A549 treated with Hydrocortisone at 1 μM for 4 hours (cell line): ENCODE results near the gene KCNIP3. TPM values are rescaled to one million over a fixed set of nuclear protein-coding genes. Genes with fewer than 3 reads are reported as not detected.

Experiments used
- total RNA-seq: library from RNA; stranded (reverse); fragments of 200-300 nt; extraction: Qiagen RNA extraction; gene quantifications from 5 replicates; pipeline ENCODE4 v1.2.3, GENCODE V29; 2022

Gene KCNIP3
- total RNA-seq, result 1.3 to 2.3 TPM (median 1.7 TPM) in 5 replicates

DNA sequence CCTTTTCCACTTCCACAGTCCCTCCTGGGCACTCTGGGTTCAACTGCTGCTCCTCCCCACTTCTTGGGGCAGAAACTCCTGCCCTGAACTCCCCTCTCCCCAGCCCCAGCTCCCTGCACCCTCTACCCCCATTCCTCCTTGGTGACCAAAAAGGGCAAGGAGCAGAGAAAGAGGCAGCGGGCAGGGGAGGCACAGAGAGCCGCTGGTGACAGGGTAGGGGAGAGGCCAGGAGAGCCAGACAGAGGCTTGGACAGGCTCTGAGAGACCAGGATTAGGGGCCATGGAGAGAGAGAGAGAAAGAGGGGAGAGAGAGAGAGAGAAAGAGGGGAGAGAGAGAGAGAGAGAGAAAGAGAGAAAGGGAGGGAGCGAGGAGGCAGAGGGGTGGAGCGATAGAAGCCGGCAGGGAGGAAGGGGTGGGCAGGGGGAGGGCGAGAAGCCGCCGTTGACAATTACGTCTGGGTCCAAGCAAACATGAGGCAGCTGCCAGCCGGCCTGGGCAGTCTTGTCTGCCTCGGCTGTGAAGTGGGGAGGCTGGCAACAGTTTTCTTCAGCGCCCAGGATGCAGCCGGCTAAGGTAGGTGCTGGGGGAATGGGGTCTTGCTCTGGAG is at the start of gene KCNIP3:
Gene KCNIP3 (plus strand): TSS at position 468 of the 608 bp plus-strand sequence. CDS start 92 bp downstream, at position 560.

GRCh38 chr2:95274291-95275150 is 22.6 kb upstream of the KCNIP3 start, which contains the start of gene PROM2:
PROM2 (plus strand) TSS chr2:95274449; CDS start chr2:95274586, 137 bp downstream.

DNA sequence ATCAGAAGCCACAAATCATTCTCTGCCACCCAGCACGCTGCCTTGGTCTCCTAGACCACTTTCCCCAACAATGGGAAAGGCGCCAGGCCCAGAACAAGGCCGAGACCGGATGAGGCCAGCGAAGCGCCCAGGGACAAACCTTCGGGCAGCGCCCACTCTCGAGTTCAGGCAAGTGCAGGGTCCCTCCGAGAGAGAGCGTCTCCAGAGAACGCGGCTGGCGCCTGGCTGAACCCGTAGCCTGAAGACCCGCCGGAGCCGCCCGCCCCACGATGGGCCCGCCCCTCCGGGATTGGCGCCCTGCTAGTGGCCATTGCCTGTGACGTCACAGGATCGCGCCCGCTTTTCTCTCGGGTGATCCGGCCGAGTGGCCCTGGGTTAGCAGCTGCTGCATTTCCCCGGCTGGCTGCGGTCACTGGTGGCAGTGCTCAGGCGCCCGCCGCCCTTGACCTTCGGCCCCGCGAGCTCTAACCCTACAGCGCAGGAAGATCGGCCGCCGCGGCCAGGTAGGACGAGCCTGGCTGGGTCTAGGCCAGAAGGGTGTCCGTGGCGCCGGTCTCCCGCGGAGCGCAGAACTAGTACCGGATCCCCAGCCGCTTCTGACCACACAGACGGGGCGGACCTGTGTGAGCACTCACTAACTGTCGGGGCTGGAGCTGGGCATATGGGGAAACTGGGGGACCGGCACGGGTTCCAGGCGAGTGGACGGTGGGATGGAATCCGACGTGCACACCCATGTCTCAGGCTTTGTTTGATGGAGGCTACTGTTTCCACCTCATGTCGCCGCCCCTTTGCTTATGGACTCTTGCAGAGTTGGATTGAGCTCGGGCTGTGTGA is 105.4 kb downstream of the KCNIP3 start, which contains the start of gene FAHD2A:
Gene FAHD2A (plus strand): TSS at position 339 of the 834 bp plus-strand sequence. CDS start 2,851 bp downstream, outside the sequence.

Other genes starting within 250 kb of the KCNIP3 start
- gene MRPS5, start 175.5 kb upstream of the KCNIP3 start, total RNA-seq, result 71.3 to 79.6 TPM (median 72.2 TPM) in 5 replicates
- gene ZNF514, start 137.5 kb upstream of the KCNIP3 start, total RNA-seq, result 5.4 to 7.8 TPM (median 7.5 TPM) in 5 replicates
- gene ZNF2, start 131.5 kb upstream of the KCNIP3 start, total RNA-seq, result 3.0 to 4.5 TPM (median 3.4 TPM) in 5 replicates
- gene ZNF892, start 89.8 kb upstream of the KCNIP3 start, total RNA-seq, result 0.23 to 0.91 TPM (median 0.60 TPM) in 5 replicates
- gene PROM2, start 22.9 kb upstream of the KCNIP3 start, total RNA-seq, result 0.01 to 0.23 TPM (median 0.14 TPM) in 4 of 5 replicates, not detected in the other
- 26.7 to 30.9 TPM (median 30.3 TPM) in 5 replicates for gene FAHD2A, start 105.4 kb downstream of the KCNIP3 start, total RNA-seq
- gene TRIM43B, start 187.4 kb downstream of the KCNIP3 start, total RNA-seq, result 0.08 to 0.12 TPM in 2 of 5 replicates, not detected in the others